T-cell (primary cell): ENCODE results near the gene TLDC2. TPM values are rescaled to one million over a fixed set of nuclear protein-coding genes. Genes with fewer than 3 reads are reported as not detected.
"Not testable (repeated sequence)": the region's sequence is repeated elsewhere in the genome, so short reads cannot be mapped to it uniquely, and the experiment has no call there.

Source experiments
- ATAC-seq, 4 experiments: fragments of 200-7000 bp in 3 of 4; fragments of 150-1000 bp in 1 of 4; cut with Tn5 transposase; replicated peaks in 1 of 4; 1 replicate in 3 of 4; 2 replicates in 1 of 4; pipeline ENCODE4 v1.10.0; 2021; ENCODE audit warnings: moderate library complexity in 3 of 4, mild to moderate bottlenecking in 2 of 4, moderate number of reproducible peaks in 1 of 4
- CTCF ChIA-PET, 2 donors: fragments of 300-600 bp; sonication (Branson Sonifier 250); formaldehyde crosslinking; loops; one replicate each; lab custom pipeline; 2022; ENCODE audit warnings: antibody characterized with exemption in 2 of 2; lab: Charles Lee
- POLR2A ChIA-PET, 2 donors: fragments of 300-600 bp; sonication (Branson Sonifier 250); formaldehyde crosslinking; loops; one replicate each; lab custom pipeline; 2022; ENCODE audit warnings: antibody characterized with exemption in 2 of 2; lab: Charles Lee
- DNase-seq, 35 experiments: peaks; one replicate each; pipeline versions ENCODE4 v3.0.0 to v3.0.0-alpha.2; 2013 to 2023
- H3K27ac ChIP-seq: one replicate; pipeline ENCODE4 v1.5.1; 2013; ENCODE audit warnings: low read length
- H3K27me3 ChIP-seq, 2 experiments: replicated peaks in 1 of 2; 1 replicate in 1 of 2; 2 replicates in 1 of 2; pipeline versions ENCODE4 v1.6.1 to v1.7.0; 2013; ENCODE audit warnings: low read length in 1 of 2, mixed read lengths in 1 of 2; ENCODE audit not compliant: control insufficient read depth in 2 of 2, insufficient read depth in 2 of 2; ENCODE audit errors: extremely low read depth in 1 of 2
- H3K36me3 ChIP-seq, 2 donors: 1 replicate in 1 of 2; 2 replicates in 1 of 2; pipeline versions ENCODE4 v1.6.1 to v1.7.0; 2013; ENCODE audit warnings: low read length in 1 of 2; ENCODE audit not compliant: control insufficient read depth in 2 of 2, insufficient read depth in 1 of 2; ENCODE audit errors: extremely low read depth in 1 of 2
- H3K4me1 ChIP-seq, 2 experiments: 1 replicate in 1 of 2; 2 replicates in 1 of 2; pipeline versions ENCODE4 v1.6.1 to v1.7.0; 2013; ENCODE audit warnings: low read length in 2 of 2, mixed read lengths in 1 of 2; ENCODE audit not compliant: insufficient read depth in 2 of 2, control insufficient read depth in 1 of 2; ENCODE audit errors: extremely low read depth in 1 of 2
- H3K4me3 ChIP-seq, 2 donors: 1 replicate in 1 of 2; 2 replicates in 1 of 2; pipeline versions ENCODE4 v1.5.1 to v1.7.0; 2013; ENCODE audit warnings: mild to moderate bottlenecking in 2 of 2, low read length in 1 of 2, moderate library complexity in 1 of 2; ENCODE audit not compliant: control insufficient read depth in 1 of 2; ENCODE audit errors: extremely low read depth in 1 of 2
- H3K9me3 ChIP-seq: 2 replicates; pipeline ENCODE4 v1.7.0; 2013
- H3K27ac Mint-ChIP-seq, 2 donors: one replicate each; pipeline ENCODE4 v1.8.0; 2020 to 2021; ENCODE audit warnings: mild to moderate bottlenecking in 2 of 2, mixed read lengths in 2 of 2
- H3K27me3 Mint-ChIP-seq, 2 donors: one replicate each; pipeline ENCODE4 v1.8.0; 2021 to 2022; ENCODE audit warnings: mixed read lengths in 2 of 2
- H3K36me3 Mint-ChIP-seq: one replicate; pipeline ENCODE4 v1.8.0; 2021; ENCODE audit warnings: mixed read lengths
- H3K4me1 Mint-ChIP-seq, 3 donors: one replicate each; pipeline ENCODE4 v1.8.0; 2020 to 2022; ENCODE audit warnings: mixed read lengths in 3 of 3, mild to moderate bottlenecking in 1 of 3
- H3K4me3 Mint-ChIP-seq, 3 donors: one replicate each; pipeline ENCODE4 v1.8.0; 2020 to 2022; ENCODE audit warnings: mild to moderate bottlenecking in 3 of 3, mixed read lengths in 3 of 3, moderate library complexity in 3 of 3
- H3K9me3 Mint-ChIP-seq, 3 donors: one replicate each; pipeline ENCODE4 v1.8.0; 2020 to 2022; ENCODE audit warnings: mixed read lengths in 3 of 3
- WGBS: methylation state at CpG from one replicate; pipeline ENCODE4 v1.1.5; 2013; ENCODE audit warnings: missing lambda C conversion rate; ENCODE audit not compliant: insufficient coverage; 5-methylcytosine and 5-hydroxymethylcytosine counted together
- total RNA-seq, 35 experiments: library from RNA in 6 of 35; stranded (reverse) in 6 of 35; fragments of 120-200 nt in 1 of 35; gene quantifications; one replicate each; pipeline versions ENCODE4 v1.2.1 to v1.2.4 and lab custom pipeline; 2013 to 2026

TLDC2 gene
- total RNA-seq, 5 donors from 2014 or later (not counting 1 experiment from before 2014, with no cell fraction given), result 0.33 TPM; not detected in 4

- Histone ChIP-seq H3K9me3 (no peaks in the 10 kb centered on the region), H3K36me3 (no peaks in the 10 kb centered on the region), H3K4me3 (no peak overlapping the region), H3K27me3 (no peaks in the 10 kb centered on the region), H3K4me1 (peaks cover 4 to 32% of the 10 kb centered on the region in 2 experiments), H3K27ac (no peak overlapping the region)
- Mint-ChIP-seq H3K4me1 (peaks cover 26 to 36% (median 29%) of the 10 kb centered on the region in 3 donors), H3K27ac (no peak overlapping the region), H3K9me3 (no peaks in the 10 kb centered on the region), H3K4me3 (no peak overlapping the region), H3K27me3 (no peaks in the 10 kb centered on the region), H3K36me3 (no peaks in the 10 kb centered on the region)
- WGBS, result 97% methylated on average over 23 of the region's 23 CpGs
- ChIA-PET CTCF (no interaction called here), POLR2A (interaction anchor here in 1 of 2 donors (0.9 kb wide), 1 partner anchor 43 kb away, joined by 5 read pairs; no protein-coding TSS in a partner anchor)
- ATAC-seq (no peak), DNase-seq (no peak)
Measured at GRCh38 chr20:36839150-36839549, 36.8 kb upstream of the TLDC2 start.

DNA sequence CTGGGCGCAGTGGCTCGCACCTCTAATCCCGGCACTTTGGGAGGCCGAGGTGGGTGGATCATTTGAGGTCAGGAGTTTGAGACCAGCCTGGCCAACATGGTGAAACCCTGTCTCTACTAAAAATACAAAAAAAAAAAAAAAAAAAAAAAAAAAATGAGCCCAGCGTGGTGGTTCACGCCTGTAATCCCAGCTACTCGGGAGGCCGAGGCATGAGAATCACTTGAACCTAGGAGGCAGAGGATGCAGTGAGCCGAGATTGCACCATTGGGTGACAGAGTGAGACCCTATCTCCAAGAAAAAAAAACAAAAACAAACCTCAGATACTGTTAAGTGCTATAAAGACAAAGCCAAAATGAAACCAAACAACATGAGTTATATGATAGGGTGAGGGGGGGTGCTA is 34.9 kb upstream of the TLDC2 start:
- not testable (repeated sequence) for H3K4me3 Mint-ChIP-seq, H3K27me3 ChIP-seq, H3K27ac ChIP-seq, H3K36me3 Mint-ChIP-seq, ATAC-seq, H3K27me3 Mint-ChIP-seq, H3K9me3 Mint-ChIP-seq, H3K9me3 ChIP-seq, DNase-seq, H3K4me3 ChIP-seq, H3K36me3 ChIP-seq
- ChIA-PET CTCF (interaction anchor here in 1 of 2 donors (0.7 kb wide), 1 partner anchor 229 kb away, joined by 3 read pairs; no protein-coding TSS in a partner anchor), POLR2A (interaction anchor here in 1 of 2 donors (0.6 kb wide), 1 partner anchor 1776 kb away, joined by 8 read pairs; no protein-coding TSS in a partner anchor)
- peaks cover 4 to 28% of the 10 kb centered on the region in 2 experiments for H3K4me1 ChIP-seq
- Mint-ChIP-seq H3K27ac (peak overlapping the region; percentile 21 to 78), H3K4me1 (peaks cover 19 to 28% (median 24%) of the 10 kb centered on the region in 3 donors)
- WGBS, result no CpG with 5 or more reads among the region's 9 CpGs

DNA sequence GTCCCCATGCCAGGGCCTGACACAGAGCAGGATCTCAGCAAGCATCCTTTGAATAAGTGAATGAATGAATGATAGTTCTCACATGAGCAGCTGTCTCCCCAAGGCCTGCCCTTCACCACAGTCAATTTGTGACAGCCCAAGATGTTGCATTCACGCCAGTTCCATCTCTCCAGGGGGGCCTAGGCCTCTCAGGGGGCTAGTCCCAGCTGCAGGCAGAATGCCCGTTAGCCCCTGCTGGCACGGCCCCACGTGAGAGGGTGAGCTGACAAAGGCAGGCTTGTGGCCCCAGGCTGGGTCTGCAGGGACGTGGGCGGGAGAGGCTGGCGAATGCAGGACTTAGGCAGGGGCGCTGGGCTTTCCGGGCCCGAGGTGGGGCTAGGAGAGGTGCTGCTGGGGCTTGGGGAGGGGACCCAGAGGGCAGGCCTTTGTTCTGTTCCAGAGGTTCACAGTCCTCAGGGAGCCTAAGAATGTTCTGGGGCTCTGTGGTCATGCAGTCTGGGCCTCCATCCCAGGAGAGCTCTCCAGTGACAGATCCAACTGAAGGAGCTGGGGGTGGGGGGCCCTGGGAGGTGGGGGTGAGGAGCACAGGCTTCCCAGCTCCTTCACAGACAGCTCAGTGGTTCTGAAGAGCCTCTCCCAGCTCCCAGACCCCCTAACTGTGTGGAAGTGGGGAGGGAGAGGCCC is 30.5 kb upstream of the TLDC2 start:
- 87% methylated on average over 8 of the region's 10 CpGs for whole genome bisulfite sequencing
- Mint-ChIP-seq H3K27me3 (no peaks in the 10 kb centered on the region), H3K36me3 (no peaks in the 10 kb centered on the region), H3K4me3 (no peak overlapping the region), H3K4me1 (peaks cover 18 to 24% (median 24%) of the 10 kb centered on the region in 3 donors), H3K9me3 (no peaks in the 10 kb centered on the region), H3K27ac (no peak overlapping the region)
- H3K27me3 ChIP-seq, result peaks cover 0 to 3% of the 10 kb centered on the region in 2 experiments
- peaks cover 0 to 5% of the 10 kb centered on the region in 2 donors for H3K36me3 ChIP-seq
- H3K27ac ChIP-seq, result no peak overlapping the region
- DNase-seq (no peak), ATAC-seq (no peak)
- peaks cover 4 to 27% of the 10 kb centered on the region in 2 experiments for H3K4me1 ChIP-seq
- ChIA-PET CTCF (no interaction called here), POLR2A (no interaction called here)
- H3K9me3 ChIP-seq, result no peaks in the 10 kb centered on the region
- H3K4me3 ChIP-seq, result no peak overlapping the region

GRCh38 chr20:36847009-36847709 is 28.8 kb upstream of the TLDC2 start:
- Histone ChIP-seq H3K4me3 (no peak overlapping the region), H3K4me1 (peaks cover 4 to 24% of the 10 kb centered on the region in 2 experiments), H3K36me3 (peaks cover 0 to 5% of the 10 kb centered on the region in 2 donors), H3K9me3 (no peaks in the 10 kb centered on the region), H3K27me3 (peaks cover 0 to 3% of the 10 kb centered on the region in 2 experiments), H3K27ac (no peak overlapping the region)
- no peak for DNase-seq
- H3K27ac Mint-ChIP-seq, result no peak overlapping the region
- peaks cover 0 to 3% (median 0%) of the 10 kb centered on the region in 3 donors for H3K9me3 Mint-ChIP-seq
- WGBS, result 90% methylated on average over 12 of the region's 18 CpGs
- no peaks in the 10 kb centered on the region for H3K27me3 Mint-ChIP-seq
- ChIA-PET CTCF (no interaction called here), POLR2A (no interaction called here)
- no peak overlapping the region for H3K4me3 Mint-ChIP-seq
- ATAC-seq, result no peak
- peaks cover 11 to 16% (median 16%) of the 10 kb centered on the region in 3 donors for H3K4me1 Mint-ChIP-seq
- no peaks in the 10 kb centered on the region for H3K36me3 Mint-ChIP-seq

DNA sequence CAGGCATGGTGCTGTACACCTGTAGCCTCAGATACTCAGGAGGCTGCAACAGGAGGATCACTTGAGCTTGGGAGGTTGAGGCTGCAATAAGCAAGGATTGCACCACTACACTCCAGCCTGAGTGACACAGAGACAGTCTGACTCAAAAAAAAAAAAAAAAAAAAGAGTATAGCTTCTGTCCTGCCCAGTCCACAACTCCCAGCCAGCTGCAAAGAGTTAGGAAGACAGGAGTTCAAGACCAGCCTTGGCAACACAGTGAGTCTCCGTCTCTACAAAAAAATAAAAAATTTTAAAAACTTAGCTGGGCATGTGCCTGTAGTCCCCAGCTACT is 28.3 kb upstream of the TLDC2 start:
- no peak for DNase-seq
- WGBS, result 80% methylated on average over 1 of the region's 1 CpG
- Histone ChIP-seq H3K27me3 (peaks cover 0 to 3% of the 10 kb centered on the region in 2 experiments), H3K4me3 (no peak overlapping the region), H3K4me1 (peaks cover 4 to 23% of the 10 kb centered on the region in 2 experiments), H3K36me3 (peaks cover 0 to 5% of the 10 kb centered on the region in 2 donors), H3K9me3 (no peaks in the 10 kb centered on the region), H3K27ac (no peak overlapping the region)
- ChIA-PET POLR2A (interaction anchor here in 1 of 2 donors (0.6 kb wide), 1 partner anchor 203 kb away, joined by 3 read pairs; no protein-coding TSS in a partner anchor), CTCF (interaction anchor here in 1 of 2 donors (0.7 to 1.1 kb wide), 2 partner anchors 10 to 19 kb away, joined by 3 to 7 read pairs; no protein-coding TSS in a partner anchor)
- ATAC-seq, result no peak
- no peaks in the 10 kb centered on the region for H3K27me3 Mint-ChIP-seq
- H3K36me3 Mint-ChIP-seq, result no peaks in the 10 kb centered on the region
- peaks cover 8 to 11% (median 11%) of the 10 kb centered on the region in 3 donors for H3K4me1 Mint-ChIP-seq
- H3K4me3 Mint-ChIP-seq, result no peak overlapping the region
- no peak overlapping the region for H3K27ac Mint-ChIP-seq
- H3K9me3 Mint-ChIP-seq, result peaks cover 0 to 3% (median 0%) of the 10 kb centered on the region in 3 donors

GRCh38 chr20:36848078-36848660 is 27.8 kb upstream of the TLDC2 start:
- Mint-ChIP-seq H3K9me3 (peaks cover 0 to 3% (median 0%) of the 10 kb centered on the region in 3 donors), H3K4me3 (no peak overlapping the region), H3K36me3 (no peaks in the 10 kb centered on the region), H3K27me3 (no peaks in the 10 kb centered on the region), H3K4me1 (peaks cover 6 to 9% (median 7%) of the 10 kb centered on the region in 3 donors), H3K27ac (no peak overlapping the region)
- Histone ChIP-seq H3K27ac (no peak overlapping the region), H3K4me1 (peaks cover 4 to 19% of the 10 kb centered on the region in 2 experiments), H3K9me3 (no peaks in the 10 kb centered on the region), H3K4me3 (no peak overlapping the region), H3K36me3 (peaks cover 0 to 5% of the 10 kb centered on the region in 2 donors), H3K27me3 (peaks cover 0 to 3% of the 10 kb centered on the region in 2 experiments)
- POLR2A ChIA-PET, result interaction anchor here in 1 of 2 donors (0.6 kb wide), 1 partner anchor 204 kb away, joined by 3 read pairs; no protein-coding TSS in a partner anchor
- CTCF ChIA-PET, result interaction anchor here in 1 of 2 donors (0.5 to 1.1 kb wide), 3 partner anchors 11 to 1720 kb away, joined by 3 to 7 read pairs (median 4); no protein-coding TSS in a partner anchor
- no peak for ATAC-seq
- 88% methylated on average over 5 of the region's 6 CpGs for WGBS
- DNase-seq, result no peak
